ENCODE measurements around the gene CLIC3.
"Not testable (repeated sequence)": the region's sequence is repeated elsewhere in the genome, so short reads cannot be mapped to it uniquely, and the experiment has no call there.

Gene CLIC3, protein sequence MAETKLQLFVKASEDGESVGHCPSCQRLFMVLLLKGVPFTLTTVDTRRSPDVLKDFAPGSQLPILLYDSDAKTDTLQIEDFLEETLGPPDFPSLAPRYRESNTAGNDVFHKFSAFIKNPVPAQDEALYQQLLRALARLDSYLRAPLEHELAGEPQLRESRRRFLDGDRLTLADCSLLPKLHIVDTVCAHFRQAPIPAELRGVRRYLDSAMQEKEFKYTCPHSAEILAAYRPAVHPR

DNA sequence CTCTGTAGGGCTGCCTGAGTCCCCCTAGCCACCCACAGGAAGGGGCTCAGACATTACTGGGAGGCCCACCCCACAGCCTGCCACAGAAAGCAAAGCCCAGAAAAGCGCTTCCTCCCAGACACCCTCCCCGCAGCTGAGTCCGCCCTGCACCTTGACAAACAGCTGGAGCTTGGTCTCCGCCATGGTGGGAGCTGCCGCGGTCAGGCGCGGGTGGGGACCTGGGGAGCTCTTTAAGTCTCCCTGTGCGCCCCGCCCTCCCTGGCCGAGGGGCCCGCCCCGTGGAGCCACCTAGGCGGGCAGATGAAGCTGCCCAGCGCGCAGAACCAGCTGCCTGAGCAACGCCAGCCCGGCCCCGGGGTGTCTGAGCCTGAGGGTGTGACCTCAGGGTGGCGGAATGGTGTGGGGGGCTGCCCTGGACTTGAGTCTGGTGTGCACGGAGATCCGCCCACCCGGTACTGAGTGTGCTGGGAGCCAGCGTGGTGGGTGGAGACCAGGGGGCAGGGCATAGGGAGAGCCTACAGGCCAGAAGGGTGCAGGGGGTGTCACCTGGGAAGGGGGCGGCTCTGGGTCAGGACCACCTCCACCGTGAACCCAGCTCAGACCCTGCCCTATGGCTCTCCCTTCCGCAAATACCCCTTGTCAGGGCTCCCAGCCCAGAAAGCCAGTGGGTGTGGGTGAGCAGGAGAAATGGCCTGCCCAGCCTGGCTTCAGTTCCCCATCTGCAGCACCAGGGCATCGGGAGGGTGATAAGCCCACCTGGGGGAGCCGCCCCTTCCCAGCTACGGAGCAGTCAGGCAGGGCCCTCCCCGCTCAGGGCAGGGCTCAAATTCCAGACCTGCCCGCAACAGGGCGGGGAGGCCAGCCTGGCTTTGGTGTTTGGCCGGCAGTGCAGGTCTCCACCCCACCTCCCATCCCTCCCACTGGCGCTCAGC is at the start of gene CLIC3:
Gene CLIC3, minus strand, starts transcription at position 208 of the 932 bp plus-strand sequence. Its CDS starts 25 bp downstream, at position 183.
- no peak for DNase-seq

DNA sequence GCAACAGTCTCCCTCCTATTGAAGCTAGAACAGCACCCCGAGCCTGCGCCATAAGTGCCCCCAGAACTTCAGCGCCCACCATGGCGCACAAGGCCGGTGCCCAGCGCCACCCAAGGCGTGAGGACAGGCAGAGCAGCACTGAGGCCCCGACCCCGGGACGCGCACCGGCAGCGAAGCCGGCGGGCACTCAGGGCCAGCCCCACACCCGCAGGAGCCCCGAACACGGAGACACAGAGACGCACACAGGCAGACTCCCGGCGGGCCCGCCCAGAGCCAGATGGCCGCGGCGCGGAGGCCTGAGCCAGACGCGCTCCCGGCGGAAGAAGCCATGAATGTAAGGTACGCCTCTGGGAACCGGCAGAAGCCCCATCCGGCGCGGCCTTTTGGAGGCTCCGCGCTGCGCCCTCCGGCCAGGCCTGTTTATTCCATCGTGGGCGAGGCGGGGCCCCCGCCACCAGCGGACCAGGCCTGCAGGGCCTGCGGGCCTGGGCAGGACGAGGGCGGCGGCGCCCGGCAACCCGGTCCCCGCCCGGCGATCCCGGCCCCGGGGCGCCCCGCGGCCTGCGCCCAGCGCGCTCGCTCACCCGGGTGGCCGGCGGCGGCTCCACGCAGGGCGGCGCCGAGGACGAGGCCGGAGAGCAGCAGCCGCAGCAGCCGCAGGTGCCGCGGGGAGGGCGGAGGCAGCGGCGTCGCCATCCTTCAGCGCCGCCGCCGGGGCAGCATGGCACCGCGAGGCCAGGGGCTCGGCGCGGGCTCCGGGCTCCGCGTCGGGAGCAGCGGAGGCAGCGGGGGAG is 49.1 kb upstream of the CLIC3 start:
- no peak for DNase-seq

DNA sequence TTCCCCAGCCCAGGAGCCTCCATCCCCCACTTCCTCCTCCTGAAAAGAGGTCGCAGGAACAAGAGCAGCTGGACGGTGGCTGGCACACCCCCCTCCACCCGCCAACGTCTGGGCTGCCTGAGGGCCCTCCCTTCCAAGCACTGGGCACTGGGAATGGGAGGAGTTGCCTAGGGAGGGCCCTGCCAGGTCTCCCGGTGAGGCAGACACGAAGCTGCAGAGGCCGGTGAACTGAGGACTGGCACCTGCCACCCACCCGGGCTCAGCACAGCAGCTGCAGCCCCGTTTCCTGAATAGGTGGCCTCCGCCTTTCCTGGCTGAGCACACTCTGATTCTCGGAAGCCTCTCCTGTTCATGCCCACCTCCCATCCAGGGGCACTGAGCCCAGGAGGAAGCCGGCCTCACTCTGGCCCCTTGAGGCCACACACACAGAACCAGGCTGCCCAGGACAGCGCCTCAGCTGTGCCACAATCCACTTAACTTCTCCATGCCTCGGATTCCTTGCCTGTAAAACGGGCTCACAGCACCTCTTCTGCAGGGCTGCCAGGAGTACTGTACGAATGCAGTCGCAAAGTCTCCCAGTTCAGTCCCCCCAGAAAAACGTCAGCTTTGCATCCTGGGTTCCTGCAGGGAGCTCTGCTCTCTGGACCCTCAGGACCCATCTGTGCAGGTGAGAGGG is 48.3 kb upstream of the CLIC3 start:
- no peak for DNase-seq

DNA sequence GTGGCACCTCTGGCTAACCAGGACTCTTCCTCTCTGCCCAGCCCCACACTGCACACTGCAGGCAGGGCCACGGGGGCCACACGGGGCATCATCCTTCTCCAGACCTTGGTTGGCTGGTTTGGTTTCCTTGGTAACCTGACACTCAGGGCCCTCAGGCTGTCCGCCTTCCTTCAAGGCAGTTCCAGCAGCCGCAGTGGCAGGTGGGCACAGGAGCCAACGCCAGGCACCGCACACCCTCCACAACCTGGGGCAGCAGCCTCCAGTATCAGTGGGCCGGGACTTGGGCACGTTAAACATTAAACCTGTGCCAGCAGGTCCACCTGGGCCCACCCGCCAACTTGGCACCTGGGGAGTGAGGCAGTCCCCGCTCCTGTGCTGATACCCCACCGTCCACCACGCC is 47.7 kb upstream of the CLIC3 start:
- no peak for DNase-seq

DNA sequence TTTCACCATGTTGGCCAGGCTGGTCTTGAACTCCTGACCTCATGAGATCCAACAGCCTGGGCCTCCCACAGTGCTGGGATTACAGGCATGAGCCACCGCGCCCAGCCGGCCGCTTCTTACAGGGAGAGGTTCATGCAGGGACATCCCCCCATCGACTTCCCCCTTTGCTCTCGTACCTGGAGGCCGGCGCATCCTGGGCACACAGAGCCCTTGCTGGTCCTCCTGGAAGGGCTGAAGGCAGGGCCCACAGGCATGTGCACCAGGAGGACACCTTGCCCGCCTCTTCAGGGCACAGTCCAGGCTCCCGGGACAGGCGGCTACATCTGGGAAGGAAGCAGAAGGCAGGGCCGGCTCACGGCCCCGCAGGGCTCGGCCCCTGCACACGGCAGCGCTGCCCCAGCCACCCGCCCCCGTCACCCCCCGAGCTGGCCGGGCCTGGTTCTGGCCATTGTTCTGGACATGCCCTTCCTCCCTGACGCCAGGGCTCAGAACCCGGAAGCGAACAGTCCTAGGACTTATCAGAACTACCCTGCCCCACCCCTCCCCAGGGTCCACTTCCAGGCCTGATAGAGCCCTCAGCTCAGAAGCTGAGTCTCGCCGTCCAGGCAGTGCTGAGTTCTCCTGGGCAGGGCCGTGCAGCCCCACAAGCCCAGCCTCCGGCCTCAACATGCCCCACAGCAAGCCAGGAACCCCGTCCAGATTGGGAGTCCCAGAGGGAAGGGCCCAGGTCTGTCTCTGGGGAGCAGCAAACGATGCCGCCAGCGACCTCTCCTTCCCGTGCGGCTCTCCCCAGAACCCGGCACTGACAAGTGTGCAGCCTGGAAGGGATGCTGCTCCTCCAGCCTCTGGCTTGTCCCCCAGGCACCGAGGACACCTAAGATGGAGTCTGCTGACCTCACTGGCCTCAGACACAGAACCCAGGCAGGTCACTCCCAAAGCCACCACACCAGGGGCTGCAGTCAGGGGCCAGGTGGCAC is 46.7 kb upstream of the CLIC3 start:
- DNase-seq: no peak

DNA sequence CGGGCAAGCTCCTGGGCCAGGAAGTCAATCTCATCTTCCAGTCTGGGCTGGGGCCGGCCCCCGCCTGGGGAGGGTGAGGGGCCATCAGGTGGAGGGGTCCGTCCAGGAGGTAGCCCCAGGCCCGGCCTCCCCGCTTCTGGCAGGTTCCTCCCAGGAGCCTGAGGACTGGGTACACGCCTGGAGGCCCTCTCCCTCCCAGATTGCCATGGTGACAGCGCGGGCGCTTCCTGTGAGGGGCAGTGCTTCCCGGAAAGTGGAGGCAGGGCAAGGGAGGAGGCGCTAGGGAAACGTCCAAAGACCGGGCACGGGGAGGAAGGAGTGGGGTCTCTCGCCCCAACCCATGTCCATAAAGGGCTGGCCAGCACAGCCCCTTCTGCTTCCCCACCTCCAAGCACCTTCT is 44.8 kb upstream of the CLIC3 start:
- DNase-seq: no peak

DNA sequence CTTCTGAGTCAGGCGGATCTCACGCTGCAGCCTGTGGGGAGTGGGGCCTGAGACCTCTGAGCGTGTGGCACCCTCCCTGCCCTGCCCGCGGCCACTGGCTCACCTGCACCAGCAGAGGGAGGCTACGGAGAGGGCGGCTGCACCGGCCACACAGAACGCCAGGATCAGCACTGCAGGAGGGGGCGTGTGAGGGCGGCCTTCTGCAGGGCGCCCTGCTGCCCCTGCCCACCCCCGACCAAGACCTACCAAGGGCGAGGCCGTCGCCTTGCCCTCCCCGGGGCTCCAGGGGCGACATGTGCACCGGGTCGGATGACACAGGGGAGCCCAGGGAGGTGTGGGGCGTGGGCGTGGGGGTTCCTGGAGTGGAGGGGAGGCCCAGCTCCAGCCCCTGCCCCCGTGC is 44.2 kb upstream of the CLIC3 start:
- DNase-seq: no peak

DNA sequence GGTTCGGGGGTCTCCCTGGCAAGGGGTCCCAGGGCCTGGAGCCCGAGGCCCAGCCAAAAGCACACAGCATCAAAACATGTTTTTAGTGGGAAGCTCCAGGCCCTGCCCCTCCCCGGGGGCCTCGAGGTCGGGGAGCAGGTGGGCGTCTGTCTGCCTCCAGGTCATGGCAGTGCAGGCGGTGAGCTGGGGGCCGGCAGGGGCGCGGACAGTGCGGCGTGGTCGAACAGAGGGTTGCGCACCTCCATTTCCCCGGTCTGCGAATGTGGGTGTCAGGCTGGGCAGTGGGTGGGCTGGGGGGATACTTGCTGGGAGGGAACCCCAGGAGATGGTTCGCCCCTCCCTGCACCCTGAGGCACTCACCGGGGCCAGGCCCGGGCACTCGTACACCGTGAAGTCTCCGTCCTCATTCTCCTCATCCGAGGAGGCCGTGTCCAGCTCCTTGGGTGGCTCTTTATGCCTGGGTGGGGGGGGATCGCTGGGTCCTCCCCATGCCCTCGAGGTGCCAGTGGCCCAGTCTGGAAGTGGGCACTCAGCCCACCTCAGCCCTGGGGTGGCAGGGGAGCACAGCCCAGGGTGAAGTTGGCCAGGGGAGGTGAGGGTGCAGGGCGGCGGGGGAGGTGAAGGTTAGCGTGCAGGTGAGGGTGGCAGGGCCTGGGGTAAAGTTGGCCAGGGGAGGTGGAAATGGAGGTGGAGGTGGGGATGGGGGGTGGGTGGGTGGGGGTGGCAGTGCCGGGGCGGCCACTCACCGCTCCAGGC is 43.4 kb upstream of the CLIC3 start:
- DNase-seq: no peak

DNA sequence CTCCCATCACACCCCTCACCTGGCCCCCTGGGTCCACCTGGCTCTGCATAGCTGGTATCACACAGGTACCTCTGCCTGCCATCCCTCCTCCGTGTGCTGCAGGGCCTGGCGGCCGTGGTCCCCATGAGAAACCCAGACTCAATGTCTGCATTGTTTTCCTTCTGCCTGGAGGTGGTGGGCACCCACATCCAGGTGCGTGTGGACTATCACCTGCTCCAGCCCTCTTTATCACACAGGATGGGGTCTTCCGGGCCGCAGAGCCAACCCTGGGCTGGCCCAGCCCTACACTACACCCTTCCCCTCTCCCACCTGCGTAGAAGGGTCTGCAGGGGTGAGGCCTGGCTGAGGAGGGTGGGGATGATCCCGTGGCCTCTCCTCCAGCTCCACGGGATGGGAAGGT is 42.5 kb upstream of the CLIC3 start:
- no peak for DNase-seq

DNA sequence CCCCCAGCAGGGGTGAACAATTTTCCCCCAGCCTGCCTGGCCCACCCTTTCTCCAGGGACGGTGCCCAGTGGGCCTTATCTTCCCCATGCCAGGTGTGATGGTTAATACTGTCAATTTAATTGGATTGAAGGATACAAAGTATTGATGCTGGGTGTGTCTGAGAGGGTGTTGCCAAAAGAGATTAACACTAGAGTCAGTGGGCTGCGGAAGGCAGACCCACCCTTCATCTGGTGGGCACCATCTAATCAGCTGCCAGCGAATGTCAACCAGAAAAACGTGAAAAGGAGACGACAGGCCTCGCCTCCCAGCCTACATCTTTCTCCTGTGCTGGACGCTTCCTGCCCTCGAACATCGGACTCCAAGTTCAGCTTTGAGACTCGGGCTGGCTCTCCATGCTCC is 41.1 kb upstream of the CLIC3 start:
- DNase-seq: no peak

DNA sequence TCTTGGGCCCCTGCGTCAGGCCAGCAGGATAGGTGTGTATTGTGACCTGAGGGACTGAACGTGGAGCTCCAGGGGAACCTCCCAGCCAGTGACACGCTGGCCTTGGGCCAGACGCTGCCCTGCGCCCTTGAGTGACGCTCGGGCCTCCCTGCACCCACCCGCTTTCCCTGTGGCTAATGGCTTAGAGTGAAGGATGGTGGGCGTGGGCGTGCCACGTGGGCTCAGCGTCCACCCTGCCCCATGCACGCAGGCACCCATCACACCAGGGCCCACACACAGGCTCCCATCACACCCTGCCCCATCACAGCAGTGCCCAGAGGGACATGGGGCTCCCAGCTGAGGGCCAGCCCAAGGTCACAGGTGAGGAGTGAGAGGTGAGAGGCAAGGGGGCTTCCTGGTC is 40.7 kb upstream of the CLIC3 start:
- no peak for DNase-seq

DNA sequence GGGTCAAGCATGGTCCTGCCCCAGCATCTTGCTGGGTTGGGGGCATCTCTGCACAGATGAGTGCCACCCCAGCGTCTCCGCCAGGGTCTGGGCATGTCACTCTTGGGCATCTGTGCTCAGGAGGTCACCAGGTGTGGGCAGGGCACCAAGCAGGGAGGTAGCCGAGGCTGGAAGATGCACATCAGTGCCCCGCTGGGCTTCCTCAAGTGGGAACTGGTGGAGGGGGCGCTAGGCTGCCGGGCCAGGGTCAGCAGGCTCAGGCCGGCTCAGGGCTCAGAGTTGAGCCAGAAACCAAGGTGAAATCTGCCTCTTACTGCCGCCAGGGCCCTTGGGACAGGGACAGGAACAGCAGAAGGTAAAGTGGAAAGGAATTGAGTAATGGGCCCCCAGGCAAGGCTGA is 39.6 kb upstream of the CLIC3 start:
- DNase-seq: no peak

DNA sequence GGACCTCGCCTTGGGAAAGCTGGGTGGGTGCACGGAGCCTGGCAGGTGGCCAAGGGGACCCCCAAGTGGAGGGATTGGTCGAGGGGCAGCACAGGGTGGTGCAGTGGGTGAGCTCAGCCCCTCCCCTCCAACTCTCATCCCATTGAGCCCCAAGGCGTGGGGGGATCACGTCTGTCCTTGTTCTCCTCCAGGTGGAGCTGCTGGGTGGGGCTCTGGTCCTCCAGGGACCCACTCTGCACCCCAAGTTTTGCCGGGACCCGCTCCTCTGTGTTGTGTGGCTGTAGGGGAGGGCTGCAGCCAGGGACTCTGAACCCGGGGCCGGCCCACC is 39.1 kb upstream of the CLIC3 start:
- no peak for DNase-seq

DNA sequence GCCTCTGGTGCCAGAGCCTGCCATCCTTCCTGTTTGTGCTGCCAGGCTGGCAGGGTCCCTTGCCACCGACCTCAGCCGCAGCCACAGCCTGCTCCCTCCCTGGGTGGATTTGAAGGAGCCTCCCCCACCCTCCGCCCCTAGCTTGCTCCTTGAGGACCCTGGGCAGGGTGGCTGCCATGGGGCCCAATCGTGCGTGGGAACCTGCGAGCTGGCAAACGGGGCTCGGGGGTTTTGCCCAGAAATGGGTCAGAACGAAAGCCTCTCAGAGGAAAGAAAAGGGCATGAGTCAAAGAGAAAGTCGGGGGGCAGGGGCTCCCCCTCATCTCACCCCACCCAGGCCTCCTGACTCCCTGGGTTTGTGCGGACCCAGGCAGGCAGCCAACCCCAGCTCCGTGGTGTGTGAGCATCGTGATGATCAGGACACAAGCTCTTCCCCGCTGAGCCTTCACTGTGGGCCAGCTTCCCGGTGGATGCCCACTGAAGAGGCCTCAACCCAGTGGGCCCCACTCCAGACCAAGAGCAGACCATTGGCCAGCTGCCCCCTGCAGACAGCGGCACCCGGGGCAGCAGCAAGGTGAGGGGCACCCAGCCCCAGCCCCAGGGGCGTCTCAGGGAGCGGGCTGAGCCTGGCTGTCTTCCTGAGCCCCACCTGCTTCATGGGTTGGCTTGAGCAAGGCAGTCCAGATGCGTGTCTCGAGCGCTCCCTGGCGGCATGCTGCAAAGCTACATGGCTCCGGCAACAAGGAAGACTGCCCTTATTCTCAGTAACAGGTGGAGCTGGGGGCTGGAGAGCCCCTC is 38.5 kb upstream of the CLIC3 start:
- peak; percentile 68 for DNase-seq

DNA sequence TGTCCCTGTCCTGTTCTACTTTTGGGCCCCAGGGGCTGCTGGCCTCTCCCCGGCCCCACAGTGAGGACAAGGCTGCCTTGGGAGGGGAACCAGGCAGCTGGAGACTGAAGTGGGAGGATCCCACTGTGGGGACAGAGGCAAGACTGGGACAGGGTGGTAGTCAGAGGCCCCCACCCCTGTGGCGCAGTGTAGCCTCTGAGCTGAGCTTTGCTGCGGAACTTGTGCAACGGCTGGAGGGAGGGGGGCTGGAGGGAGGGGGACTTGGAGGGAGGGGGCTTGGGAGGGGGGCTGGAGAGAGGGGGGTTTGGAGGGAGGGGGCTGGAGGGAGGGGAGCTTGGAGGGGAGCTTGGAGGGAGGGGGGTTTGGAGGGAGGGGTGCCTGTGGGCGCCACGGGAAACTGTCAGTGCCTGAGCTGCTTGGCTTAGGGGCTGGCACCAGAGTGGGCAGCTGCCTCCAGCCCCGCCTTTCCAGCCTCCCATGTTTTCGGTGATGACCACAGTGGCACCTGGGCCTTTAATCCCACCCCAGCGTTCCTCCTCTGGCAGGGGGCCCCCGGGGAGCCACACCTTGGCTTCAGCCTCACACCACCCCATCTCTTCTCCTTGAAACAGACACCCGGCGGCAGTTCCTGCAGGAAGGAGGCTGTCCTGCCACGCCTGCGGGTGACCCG is 37.8 kb upstream of the CLIC3 start:
- no peak for DNase-seq

DNA sequence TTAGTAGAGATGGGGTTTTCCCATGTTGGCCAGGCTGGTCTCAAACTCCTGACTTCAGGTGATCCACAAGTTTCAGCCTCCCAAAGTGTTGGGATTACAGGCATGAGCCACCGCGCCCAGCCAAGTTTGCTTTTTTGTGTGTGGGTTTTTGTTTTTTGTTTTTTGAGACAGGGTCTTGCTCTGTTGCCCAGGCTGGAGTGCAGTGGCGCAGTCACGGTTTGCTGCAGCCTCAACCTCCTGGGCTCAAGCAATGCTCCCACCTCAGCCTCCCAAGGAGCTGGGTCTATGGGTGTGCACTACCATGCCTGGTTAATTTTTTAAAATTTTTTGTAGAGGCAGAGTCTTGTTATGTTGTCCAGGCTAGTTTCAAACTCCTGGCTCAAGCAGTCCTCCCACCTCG is 37.1 kb upstream of the CLIC3 start:
- not testable (repeated sequence) for DNase-seq

DNA sequence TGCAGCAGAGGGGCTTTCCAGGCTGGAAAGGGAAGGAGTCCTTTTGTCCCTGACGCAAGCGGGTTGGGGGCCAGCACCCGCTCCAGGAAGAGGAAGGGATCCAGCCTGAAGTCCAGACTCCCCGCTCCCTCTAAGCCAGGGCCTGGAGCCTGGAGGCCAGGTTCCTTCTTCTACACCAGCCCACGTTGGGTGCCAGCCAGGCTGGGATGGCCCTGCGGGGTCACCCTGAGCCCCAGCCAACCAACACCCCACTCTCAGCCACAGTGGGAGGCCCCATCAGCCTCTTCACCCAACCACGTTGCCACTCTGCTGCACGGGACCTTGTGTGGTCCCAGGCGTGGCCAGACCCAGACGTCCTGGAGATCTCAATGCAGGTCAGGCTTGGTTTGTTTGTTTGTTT is 36.5 kb upstream of the CLIC3 start:
- DNase-seq: no peak

DNA sequence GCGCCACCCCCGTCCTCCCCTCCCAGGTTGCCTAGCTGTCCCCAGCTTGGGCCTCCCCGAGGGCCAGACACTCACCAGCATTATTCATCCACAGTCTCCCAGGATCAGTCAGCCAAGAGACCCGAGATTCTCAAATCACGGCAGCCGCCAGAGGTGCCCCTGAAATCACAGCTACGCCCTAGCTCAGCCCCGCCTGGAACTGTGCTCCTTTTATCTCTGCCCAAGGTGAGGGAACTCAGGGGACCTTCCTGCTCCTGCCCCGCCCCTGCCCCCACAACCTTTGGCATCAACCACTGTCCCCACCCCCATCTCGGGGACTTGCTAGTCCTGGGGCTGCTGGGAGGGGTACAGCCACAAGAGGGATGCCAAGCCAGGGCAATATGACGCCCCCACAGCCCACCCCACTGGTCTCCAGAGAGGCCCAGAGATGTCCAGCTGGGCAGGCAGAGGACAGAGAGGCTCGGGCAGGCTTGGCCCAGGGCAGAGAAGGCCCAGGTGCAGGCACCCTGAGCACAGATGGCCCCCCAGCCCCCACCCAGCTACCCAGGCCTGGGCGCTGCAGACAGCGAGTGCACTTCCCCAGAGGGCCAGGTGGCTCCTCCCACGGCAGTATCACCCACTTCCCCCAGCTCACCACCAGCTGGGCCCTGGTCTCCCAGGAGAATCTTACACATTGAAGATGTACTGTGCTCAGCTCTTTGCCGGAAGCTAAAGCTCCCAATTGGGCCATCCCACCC is 35.7 kb upstream of the CLIC3 start, which contains the start of gene FUT7:
Gene FUT7, minus strand, starts transcription at position 185 of the 737 bp plus-strand sequence. Its CDS starts 97 bp downstream, at position 88.
- DNase-seq: no peak

Data from NCI-H1694 (cell line).